Omental fat pad (tissue), 4 donors: ENCODE measurements around the gene SHROOM2. TPM values are rescaled to one million over a fixed set of nuclear protein-coding genes. Genes with fewer than 3 reads are reported as not detected.

Experiments
- ATAC-seq: fragments of 150-250 bp; one replicate; pipeline ENCODE4 v1.9.1; 2016; ENCODE audit warnings: mild to moderate bottlenecking, moderate library complexity; ENCODE audit not compliant: low FRiP score
- DNase-seq: peaks from one replicate; pipeline ENCODE4 v3.0.0-alpha.2; 2019; ENCODE audit warnings: low spot score
- CTCF ChIP-seq, 3 donors: fragments of 450-650 bp; IDR thresholded peaks; one replicate each; pipeline ENCODE4 v1.5.1; 2016 to 2017; ENCODE audit warnings: antibody characterized with exemption in 3 of 3, mild to moderate bottlenecking in 3 of 3, moderate library complexity in 2 of 3
- total RNA-seq, 4 donors: library from RNA; depleted of rRNA; stranded (reverse); fragments of >200 nt; gene quantifications; one replicate each; pipeline ENCODE4 v1.1.0, GENCODE V29; 2016

The SHROOM2 gene
- total RNA-seq, 4 donors from 2014 or later, result 0.88 to 2.4 (median 2.1) TPM

- no peak for TF ChIP-seq CTCF (IDR thresholded peaks at IDR 0.05)
- no peak for ATAC-seq
- DNase-seq, result no peak
Observed at GRCh38 chrX:9897761-9898161, 111.5 kb downstream of the SHROOM2 start.

GRCh38 chrX:9899640-9900111 lies 113.4 kb downstream of the SHROOM2 start:
- no peak for TF ChIP-seq CTCF (IDR thresholded peaks at IDR 0.05)
- no peak for ATAC-seq
- no peak for DNase-seq

GRCh38 chrX:9902656-9903055 lies 116.4 kb downstream of the SHROOM2 start:
- no peak for ATAC-seq
- DNase-seq, result no peak
- TF ChIP-seq CTCF (IDR thresholded peaks at IDR 0.05), result no peak

- TF ChIP-seq CTCF (IDR thresholded peaks at IDR 0.05), result no peak
- DNase-seq (no peak), ATAC-seq (no peak)
Observed at GRCh38 chrX:9903146-9903545, 116.9 kb downstream of the SHROOM2 start.

- TF ChIP-seq CTCF (IDR thresholded peaks at IDR 0.05), result no peak
- DNase-seq (no peak), ATAC-seq (no peak)
Observed at GRCh38 chrX:9905288-9905687, 119.1 kb downstream of the SHROOM2 start.

GRCh38 chrX:9905721-9906120 lies 119.5 kb downstream of the SHROOM2 start:
- no peak for ATAC-seq
- DNase-seq, result no peak
- no peak for TF ChIP-seq CTCF (IDR thresholded peaks at IDR 0.05)

- DNase-seq, result no peak
- no peak for ATAC-seq
- TF ChIP-seq CTCF (IDR thresholded peaks at IDR 0.05), result no peak
Observed at GRCh38 chrX:9906919-9907318, 120.7 kb downstream of the SHROOM2 start.
